Natural killer cell (primary cell): ENCODE measurements around the gene SSBP2. TPM values are rescaled to one million over a fixed set of nuclear protein-coding genes. Genes with fewer than 3 reads are reported as not detected.

Experiments used
- ATAC-seq, 3 donors: fragments of 150-1000 bp in 2 of 3; fragments of 200-7000 bp in 1 of 3; cut with Tn5 transposase; 1 replicate in 1 of 3; 2 replicates in 2 of 3; pipeline ENCODE4 v1.10.0; 2021; ENCODE audit warnings: mild to moderate bottlenecking in 2 of 3, moderate library complexity in 2 of 3
- DNase-seq, 2 donors: peaks; one replicate each; pipeline versions ENCODE4 v3.0.0 to v3.0.0-alpha.2; 2013 to 2021; ENCODE audit warnings: mixed read lengths in 1 of 2
- H3K27ac ChIP-seq: one replicate; pipeline ENCODE4 v1.5.1; 2013; ENCODE audit warnings: mild to moderate bottlenecking, low read length
- H3K27me3 ChIP-seq: one replicate; pipeline ENCODE4 v1.6.1; 2013; ENCODE audit warnings: low read length; ENCODE audit not compliant: control insufficient read depth, insufficient read depth
- H3K36me3 ChIP-seq: one replicate; pipeline ENCODE4 v1.6.1; 2013; ENCODE audit warnings: low read length; ENCODE audit not compliant: control insufficient read depth, insufficient read depth
- H3K4me1 ChIP-seq: one replicate; pipeline ENCODE4 v1.6.1; 2013; ENCODE audit warnings: low read length; ENCODE audit not compliant: control insufficient read depth, insufficient read depth
- H3K4me3 ChIP-seq: one replicate; pipeline ENCODE4 v1.5.1; 2013; ENCODE audit warnings: low read length
- H3K9me3 ChIP-seq: one replicate; pipeline ENCODE4 v1.6.1; 2013; ENCODE audit warnings: low read length; ENCODE audit not compliant: control insufficient read depth, insufficient read depth
- H3K27ac Mint-ChIP-seq, 2 donors: one replicate each; pipeline ENCODE4 v1.8.0; 2022; ENCODE audit warnings: mild to moderate bottlenecking in 2 of 2, mixed read lengths in 2 of 2, moderate library complexity in 1 of 2
- H3K27me3 Mint-ChIP-seq, 2 donors: one replicate each; pipeline ENCODE4 v1.8.0; 2022; ENCODE audit warnings: low read depth in 2 of 2, mixed read lengths in 2 of 2
- H3K36me3 Mint-ChIP-seq: one replicate; pipeline ENCODE4 v1.8.0; 2022; ENCODE audit warnings: mixed read lengths
- H3K4me1 Mint-ChIP-seq, 2 donors: one replicate each; pipeline ENCODE4 v1.8.0; 2022; ENCODE audit warnings: mixed read lengths in 2 of 2
- H3K4me3 Mint-ChIP-seq: one replicate; pipeline ENCODE4 v1.8.0; 2022; ENCODE audit warnings: mild to moderate bottlenecking, moderate library complexity, mixed read lengths
- H3K9me3 Mint-ChIP-seq, 2 donors: one replicate each; pipeline ENCODE4 v1.8.0; 2022; ENCODE audit warnings: mixed read lengths in 2 of 2
- CTCF ChIP-seq: fragments of 200-600 bp; IDR thresholded peaks from one replicate; pipeline ENCODE4 v1.8.0; 2022; ENCODE audit warnings: antibody characterized with exemption
- WGBS: methylation state at CpG from one replicate; pipeline ENCODE4 v1.1.7; 2013; ENCODE audit warnings: missing lambda C conversion rate; ENCODE audit not compliant: insufficient coverage; 5-methylcytosine and 5-hydroxymethylcytosine counted together
- intact Hi-C: fragments of 100-400 bp; cut with micrococcal nuclease; formaldehyde crosslinking; loops from one replicate; pipeline ENCODE4 v1.14.2; 2022
- total RNA-seq, 4 donors: library from RNA; stranded (reverse); fragments of 120-200 nt in 1 of 4; gene quantifications; one replicate each; pipeline versions ENCODE4 v1.2.3 to v1.2.4, GENCODE V29; 2013 to 2022

SSBP2 gene
- total RNA-seq, 3 donors from 2014 or later (not counting 1 experiment from before 2014, with no cell fraction given), result 13.1 to 17.3 (median 14.8) TPM

- peaks cover 0 to 8% of the 10 kb centered on the region in 2 donors for H3K27me3 Mint-ChIP-seq
- peaks cover 6% of the 10 kb centered on the region for H3K4me1 ChIP-seq
- WGBS, result under 1% methylated on average over 60 of the region's 61 CpGs
- H3K9me3 Mint-ChIP-seq, result no peaks in the 10 kb centered on the region
- ATAC-seq (no peak), DNase-seq (peak; percentile 30 to 68)
- peaks cover 0 to 11% of the 10 kb centered on the region in 2 donors for H3K4me1 Mint-ChIP-seq
- TF ChIP-seq CTCF, result no peak
- H3K27ac Mint-ChIP-seq, result peak overlapping the region; percentile 51 to 75
- peak overlapping the region; percentile 0 for H3K27ac ChIP-seq
- peak overlapping the region; percentile 95 for H3K4me3 Mint-ChIP-seq
- H3K9me3 ChIP-seq, result no peaks in the 10 kb centered on the region
- peak overlapping the region; percentile 25 for H3K4me3 ChIP-seq
- H3K36me3 ChIP-seq, result no peaks in the 10 kb centered on the region
- intact Hi-C loops, result loop anchor here (2.0 kb wide), 1 partner anchor 223 kb away; the partner anchor contains the start of gene ATG10
- H3K36me3 Mint-ChIP-seq, result no peaks in the 10 kb centered on the region
- H3K27me3 ChIP-seq, result no peaks in the 10 kb centered on the region
Measured at GRCh38 chr5:81749561-81750307, 1.2 kb downstream of the SSBP2 start.

- TF ChIP-seq CTCF, result no peak
- Mint-ChIP-seq H3K4me1 (peaks cover 0 to 11% of the 10 kb centered on the region in 2 donors), H3K9me3 (no peaks in the 10 kb centered on the region), H3K4me3 (peak overlapping the region; percentile 95), H3K27ac (peak overlapping the region; percentile 51 to 75), H3K36me3 (no peaks in the 10 kb centered on the region), H3K27me3 (peaks cover 0 to 8% of the 10 kb centered on the region in 2 donors)
- no peak for DNase-seq
- Histone ChIP-seq H3K36me3 (no peaks in the 10 kb centered on the region), H3K27ac (peak overlapping the region; percentile 0), H3K9me3 (no peaks in the 10 kb centered on the region), H3K4me3 (peak overlapping the region; percentile 25), H3K27me3 (no peaks in the 10 kb centered on the region), H3K4me1 (peaks cover 6% of the 10 kb centered on the region)
- intact Hi-C loops, result no loop called here
- WGBS, result 18% methylated on average over 6 of the region's 6 CpGs
- ATAC-seq, result no peak
Measured at GRCh38 chr5:81749192-81749560, 1.7 kb downstream of the SSBP2 start.

- no peak for ATAC-seq
- intact Hi-C loops, result no loop called here
- peaks cover 6% of the 10 kb centered on the region for H3K4me1 ChIP-seq
- no peak overlapping the region for H3K27ac ChIP-seq
- H3K4me3 Mint-ChIP-seq, result peak overlapping the region; percentile 95
- H3K4me3 ChIP-seq, result no peak overlapping the region
- no peaks in the 10 kb centered on the region for H3K36me3 ChIP-seq
- 86% methylated on average over 2 of the region's 3 CpGs for WGBS
- peaks cover 0 to 11% of the 10 kb centered on the region in 2 donors for H3K4me1 Mint-ChIP-seq
- H3K36me3 Mint-ChIP-seq, result no peaks in the 10 kb centered on the region
- no peaks in the 10 kb centered on the region for H3K9me3 ChIP-seq
- peak in 1 of 2 donors; percentile 11 for DNase-seq
- no peak for TF ChIP-seq CTCF
- no peaks in the 10 kb centered on the region for H3K27me3 ChIP-seq
- H3K27ac Mint-ChIP-seq, result peak overlapping the region in 1 of 2 donors; percentile 51
- no peaks in the 10 kb centered on the region for H3K9me3 Mint-ChIP-seq
- peaks cover 0 to 8% of the 10 kb centered on the region in 2 donors for H3K27me3 Mint-ChIP-seq
Measured at GRCh38 chr5:81748556-81748955, 2.3 kb downstream of the SSBP2 start.
